WI38 (cell line): ENCODE measurements around the gene SCUBE3.

Experiments used
- H3K4me3 ChIP-seq: 2 replicates; pipeline ENCODE4 v1.5.1; 2011; ENCODE audit warnings: low read depth, mild to moderate bottlenecking, control low read depth, low read length
- CTCF ChIP-seq: IDR thresholded peaks from 2 replicates; pipeline ENCODE4 v1.5.1; 2012; ENCODE audit warnings: low read depth, mild to moderate bottlenecking, control low read depth, low read length

SCUBE3 gene

DNA sequence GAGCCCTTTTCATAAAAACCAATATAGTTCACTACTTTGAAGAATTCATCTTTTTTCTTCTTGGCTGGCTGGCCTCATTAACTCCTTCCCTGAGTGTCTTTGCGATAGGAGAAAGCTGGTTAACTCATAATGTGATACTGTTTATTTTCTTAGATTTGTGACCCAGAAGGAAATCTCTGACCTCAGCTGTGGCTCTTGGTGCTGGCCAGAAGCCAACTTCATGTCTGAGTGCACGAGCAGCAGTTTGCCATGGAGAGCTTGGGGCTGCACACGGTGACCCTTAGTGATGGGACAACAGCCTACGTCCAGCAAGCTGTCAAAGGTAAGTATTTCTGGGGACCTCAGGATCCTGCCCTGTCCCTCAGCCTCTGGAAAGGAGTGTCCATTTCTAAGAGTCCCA is 67.1 kb downstream of the SCUBE3 start:
- no peak for TF ChIP-seq CTCF
- no peak overlapping the region for H3K4me3 ChIP-seq

GRCh38 chr6:35282472-35282871 is 68.7 kb downstream of the SCUBE3 start:
- no peak overlapping the region for H3K4me3 ChIP-seq

GRCh38 chr6:35283361-35283760 is 69.6 kb downstream of the SCUBE3 start:
- TF ChIP-seq CTCF = no peak
- no peak overlapping the region for H3K4me3 ChIP-seq

More at GRCh38 chr6:35282472-35282871, 68.7 kb downstream of the SCUBE3 start:
- no peak for TF ChIP-seq CTCF

- TF ChIP-seq CTCF = no peak
- no peak overlapping the region for H3K4me3 ChIP-seq
These were observed 74.1 kb downstream of the SCUBE3 start for GRCh38 chr6:35287671-35288396.

DNA sequence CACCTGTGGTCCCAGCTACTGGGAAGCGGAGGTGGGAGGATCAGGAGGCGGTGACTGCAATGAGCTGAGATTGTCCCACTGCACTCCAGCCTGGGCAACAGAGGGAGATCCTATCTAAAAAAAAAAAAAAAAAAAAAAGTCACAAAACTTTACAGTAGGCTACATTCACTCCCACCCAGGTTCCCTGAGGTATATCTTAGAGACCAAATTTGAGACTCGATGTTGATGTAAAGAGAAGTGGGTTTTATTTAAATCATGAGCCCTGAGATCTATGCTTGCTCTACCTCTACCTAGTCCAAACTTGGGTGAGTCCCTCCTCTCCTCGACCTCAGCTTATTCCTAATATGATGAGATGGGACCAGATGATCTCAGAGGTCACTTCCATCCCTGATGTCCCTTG is 75.1 kb downstream of the SCUBE3 start:
- TF ChIP-seq CTCF = no peak
- H3K4me3 ChIP-seq = no peak overlapping the region

DNA sequence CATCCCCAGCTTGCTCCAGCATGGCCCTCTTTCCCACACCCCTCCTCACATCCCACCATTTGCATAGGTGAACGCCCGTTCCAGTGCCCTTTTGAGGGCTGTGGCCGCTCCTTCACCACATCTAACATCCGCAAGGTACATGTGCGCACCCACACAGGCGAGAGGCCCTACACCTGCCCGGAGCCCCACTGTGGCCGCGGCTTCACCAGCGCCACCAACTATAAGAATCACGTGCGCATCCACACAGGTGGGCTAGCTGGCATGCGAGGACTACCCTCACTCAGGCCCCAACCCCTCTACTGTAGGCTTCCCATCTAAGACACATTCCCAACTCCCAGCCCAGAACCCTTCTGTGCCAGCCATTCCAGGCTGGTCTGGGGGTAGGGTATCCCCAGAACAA is 77.7 kb downstream of the SCUBE3 start:
- no peak for TF ChIP-seq CTCF
- no peak overlapping the region for H3K4me3 ChIP-seq

DNA sequence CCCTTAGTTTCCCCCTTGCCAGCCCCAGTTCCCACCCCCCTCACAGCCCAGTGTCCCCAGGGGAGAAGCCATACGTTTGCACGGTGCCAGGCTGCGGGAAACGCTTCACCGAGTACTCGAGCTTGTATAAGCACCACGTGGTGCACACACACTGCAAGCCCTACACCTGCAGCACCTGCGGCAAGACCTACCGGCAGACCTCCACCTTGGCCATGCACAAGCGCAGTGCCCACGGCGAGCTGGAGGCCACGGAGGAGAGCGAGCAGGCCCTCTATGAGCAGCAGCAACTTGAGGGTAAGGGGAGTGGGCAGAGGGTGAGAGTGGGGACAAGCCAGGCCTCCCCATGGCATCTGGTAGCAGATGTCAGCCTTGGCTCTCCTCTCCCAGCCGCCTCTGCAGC is 78.7 kb downstream of the SCUBE3 start:
- no peak for TF ChIP-seq CTCF
- H3K4me3 ChIP-seq = no peak overlapping the region
